Transverse colon (tissue), 4 donors: ENCODE data around the gene SPTBN2.

Experiments
- CTCF ChIP-seq, 5 experiments: fragments of 200-600 bp in 3 of 5; fragments of 450-650 bp in 2 of 5; sonication (generic) in 3 of 5; IDR thresholded peaks; 1 replicate in 2 of 5; 2 replicates in 3 of 5; pipeline ENCODE4 v1.5.1; 2016 to 2017; ENCODE audit warnings: antibody characterized with exemption in 5 of 5, inconsistent platforms in 3 of 5, mild to moderate bottlenecking in 2 of 5, moderate library complexity in 1 of 5
- EP300 ChIP-seq: sonication (generic); formaldehyde crosslinking; IDR thresholded peaks from one replicate; pipeline ENCODE4 v1.6.1; 2017; ENCODE audit warnings: antibody characterized with exemption, low read depth
- POLR2A ChIP-seq: fragments of 450-650 bp; IDR thresholded peaks from one replicate; pipeline ENCODE4 v1.6.1; 2016; ENCODE audit warnings: antibody characterized with exemption, mild to moderate bottlenecking, moderate library complexity
- POLR2AphosphoS5 ChIP-seq, 3 donors: sonication (generic); formaldehyde crosslinking; IDR thresholded peaks; one replicate each; pipeline ENCODE4 v1.6.1; 2016; ENCODE audit warnings: antibody characterized with exemption in 3 of 3

GRCh38 chr11:66676282-66676919, 52.6 kb downstream of the SPTBN2 start:
- TF ChIP-seq CTCF (IDR thresholded peaks at IDR 0.05), result no peak
- TF ChIP-seq POLR2A, result no peak
- TF ChIP-seq EP300, result no peak
- no peak for TF ChIP-seq POLR2AphosphoS5 (IDR thresholded peaks at IDR 0.05)
